GM21528 (cell line): ENCODE results near the gene TFF1.

ENCODE experiments used
- ATAC-seq: cut with Tn5 transposase; IDR thresholded peaks from one replicate; pipeline ENCODE4 v1.9.1; 2021; ENCODE audit warnings: mild to moderate bottlenecking, moderate library complexity; ENCODE audit not compliant: unreplicated experiment, low FRiP score

The TFF1 gene

GRCh38 chr21:42324896-42325295 lies 41.4 kb downstream of the TFF1 start:
- no peak for ATAC-seq

- ATAC-seq: no peak
These were observed 44.5 kb downstream of the TFF1 start for GRCh38 chr21:42321845-42322244.

GRCh38 chr21:42321231-42321630 lies 45.1 kb downstream of the TFF1 start:
- no peak for ATAC-seq

GRCh38 chr21:42320791-42321190 lies 45.5 kb downstream of the TFF1 start:
- ATAC-seq: no peak

GRCh38 chr21:42319851-42320572 lies 46.3 kb downstream of the TFF1 start:
- ATAC-seq: no peak

GRCh38 chr21:42319376-42319775 lies 47.0 kb downstream of the TFF1 start:
- no peak for ATAC-seq

- no peak for ATAC-seq
These were observed 48.2 kb downstream of the TFF1 start for GRCh38 chr21:42317826-42318746.

GRCh38 chr21:42317341-42317741 lies 49.0 kb downstream of the TFF1 start:
- no peak for ATAC-seq

GRCh38 chr21:42316891-42317290 lies 49.4 kb downstream of the TFF1 start:
- no peak for ATAC-seq

GRCh38 chr21:42315296-42315891 lies 50.9 kb downstream of the TFF1 start, which contains the start of gene TFF3:
TSS of gene TFF3 (minus strand) at chr21:42315409. CDS start at chr21:42315374, 35 bp downstream.
- no peak for ATAC-seq

GRCh38 chr21:42314616-42315295 lies 51.6 kb downstream of the TFF1 start:
- ATAC-seq: no peak

- no peak for ATAC-seq
These were observed 52.8 kb downstream of the TFF1 start for GRCh38 chr21:42313501-42313969.

- no peak for ATAC-seq
These were observed 53.7 kb downstream of the TFF1 start for GRCh38 chr21:42312626-42313104.
